Activated naive CD4-positive, alpha-beta T cell (primary cell): Measurements from ENCODE around the gene RAB8A.
"Not testable (repeated sequence)": the region's sequence is repeated elsewhere in the genome, so short reads cannot be mapped to it uniquely, and the experiment has no call there.

Experiments used
- DNase-seq, 4 experiments: peaks; one replicate each; lab custom pipeline; 2025; lab: John Stamatoyannopoulos, UW

The RAB8A gene

DNA sequence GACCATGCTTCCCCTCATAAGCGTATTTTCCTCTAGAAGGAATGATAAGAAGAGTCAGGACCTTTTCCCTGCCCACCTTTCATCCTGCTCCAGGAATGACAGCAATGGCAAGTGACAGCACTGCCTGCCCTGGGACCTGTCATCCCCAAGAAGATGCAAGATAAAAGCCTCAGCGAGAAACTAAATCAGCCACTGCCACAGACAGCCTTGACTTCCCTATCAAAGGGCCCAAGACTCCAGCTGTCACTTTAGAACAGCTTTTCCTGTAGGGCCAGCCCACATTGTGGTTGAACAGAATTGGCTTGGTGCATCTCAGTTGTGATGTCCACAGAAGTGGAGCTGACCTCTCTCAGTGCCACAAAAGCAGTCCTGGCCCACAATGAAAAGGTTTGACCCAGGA, 1.1 kb downstream of the RAB8A start:
- no peak for DNase-seq

GRCh38 chr19:16113727-16114126, 2.0 kb downstream of the RAB8A start:
- DNase-seq = no peak

DNA sequence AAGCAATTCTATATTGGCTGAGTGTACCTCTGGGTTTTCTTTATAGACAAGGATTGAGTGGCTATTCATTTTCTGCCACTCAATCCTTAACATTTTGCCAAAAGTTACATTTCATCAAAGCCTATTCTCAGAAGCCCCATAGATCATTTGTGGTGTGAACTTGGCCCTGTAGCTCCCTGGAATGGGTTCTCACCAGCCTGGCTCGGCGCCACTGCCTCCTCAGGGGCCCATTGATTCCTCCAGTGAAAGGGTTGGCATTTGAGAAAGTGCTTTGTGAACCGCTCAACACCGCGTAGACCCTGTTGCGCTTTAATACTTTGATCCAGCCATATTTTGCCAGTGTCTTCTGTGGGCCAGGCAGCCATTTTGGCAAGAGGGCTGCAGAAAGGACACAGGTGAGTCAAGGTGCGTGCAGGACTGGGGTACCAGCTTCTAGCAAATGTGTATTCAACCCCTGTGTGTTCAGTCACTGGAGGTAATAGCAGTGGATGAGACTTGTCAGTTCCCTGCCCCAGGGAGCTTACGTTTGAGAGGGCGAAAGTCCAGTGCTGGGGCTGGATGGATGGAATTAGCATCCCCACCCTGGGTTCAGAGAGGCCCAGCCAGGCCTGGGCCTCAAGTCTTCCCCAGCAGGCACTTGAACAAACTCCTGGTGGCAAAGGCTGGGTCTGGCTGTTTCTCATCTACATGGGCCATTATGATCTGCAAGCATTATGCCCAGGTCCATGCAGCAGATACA, 3.8 kb downstream of the RAB8A start:
- DNase-seq = no peak

- DNase-seq = no peak
These were observed 4.4 kb downstream of the RAB8A start for GRCh38 chr19:16116067-16116466.

DNA sequence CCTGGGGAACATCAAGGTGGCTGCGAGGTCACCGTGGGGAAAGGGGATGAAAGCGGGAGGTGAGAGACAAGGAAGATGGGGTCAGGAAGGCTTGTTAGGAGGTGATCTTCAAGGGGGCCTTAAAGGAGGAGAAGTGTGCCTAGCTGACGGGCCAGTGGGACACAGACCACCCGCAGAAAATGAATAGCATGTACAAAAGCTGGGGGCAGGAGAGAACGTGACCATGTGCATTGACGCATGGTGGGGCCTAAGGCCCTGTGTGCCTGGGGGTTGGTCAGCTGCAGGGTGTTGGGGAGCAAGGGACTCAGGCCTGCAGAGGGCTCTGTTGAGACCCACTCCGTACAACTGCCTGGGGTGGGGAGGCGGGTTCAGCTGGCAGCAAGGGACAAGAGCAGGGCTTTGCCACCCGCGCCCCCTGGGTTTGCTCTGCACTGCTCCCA, 5.9 kb downstream of the RAB8A start:
- DNase-seq = no peak

GRCh38 chr19:16118489-16119033, 6.9 kb downstream of the RAB8A start:
- no peak for DNase-seq

GRCh38 chr19:16119075-16119857, 7.6 kb downstream of the RAB8A start:
- DNase-seq = not testable (repeated sequence)

GRCh38 chr19:16121141-16121540, 9.5 kb downstream of the RAB8A start:
- DNase-seq = no peak

DNA sequence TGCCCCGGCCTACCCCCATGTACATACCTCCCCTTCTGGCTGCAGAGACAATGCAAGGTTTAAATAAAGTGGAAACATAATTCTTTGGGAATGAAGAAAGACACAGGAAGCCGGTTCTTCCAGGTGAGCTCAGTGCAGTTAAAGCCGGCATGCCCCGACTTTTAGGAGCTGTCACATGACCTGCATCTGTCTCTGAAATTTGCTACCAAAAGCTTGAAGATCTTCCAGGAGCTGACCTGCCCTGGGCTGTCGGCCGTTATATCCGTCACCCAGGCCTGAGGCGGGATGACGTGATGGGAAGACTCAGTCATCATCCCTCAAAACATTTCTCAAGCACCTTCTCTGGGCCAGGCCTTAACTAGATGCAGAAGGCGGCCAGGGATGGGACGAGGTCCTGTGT, 10.3 kb downstream of the RAB8A start:
- DNase-seq = no peak

DNA sequence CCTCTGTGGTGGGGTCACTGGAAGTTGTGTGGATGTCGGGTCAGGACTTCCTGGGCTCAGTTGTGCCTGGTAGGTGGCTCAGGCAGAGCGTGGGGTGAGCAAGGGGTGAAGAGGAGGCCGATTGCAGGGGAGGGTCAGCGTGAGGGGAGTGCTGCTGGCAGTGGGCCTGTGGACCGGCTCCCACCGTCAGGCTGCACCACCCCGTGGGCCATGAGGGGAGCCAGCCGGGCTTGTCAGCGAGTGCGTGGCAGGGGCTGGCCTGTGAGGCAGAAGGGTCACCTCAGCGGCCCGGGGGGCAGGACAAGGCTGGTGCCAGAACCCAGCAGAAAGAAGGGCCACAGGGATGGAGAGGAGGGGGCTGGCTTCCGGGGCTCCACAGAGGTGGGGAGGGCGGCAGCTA, 13.3 kb downstream of the RAB8A start:
- DNase-seq = no peak

DNA sequence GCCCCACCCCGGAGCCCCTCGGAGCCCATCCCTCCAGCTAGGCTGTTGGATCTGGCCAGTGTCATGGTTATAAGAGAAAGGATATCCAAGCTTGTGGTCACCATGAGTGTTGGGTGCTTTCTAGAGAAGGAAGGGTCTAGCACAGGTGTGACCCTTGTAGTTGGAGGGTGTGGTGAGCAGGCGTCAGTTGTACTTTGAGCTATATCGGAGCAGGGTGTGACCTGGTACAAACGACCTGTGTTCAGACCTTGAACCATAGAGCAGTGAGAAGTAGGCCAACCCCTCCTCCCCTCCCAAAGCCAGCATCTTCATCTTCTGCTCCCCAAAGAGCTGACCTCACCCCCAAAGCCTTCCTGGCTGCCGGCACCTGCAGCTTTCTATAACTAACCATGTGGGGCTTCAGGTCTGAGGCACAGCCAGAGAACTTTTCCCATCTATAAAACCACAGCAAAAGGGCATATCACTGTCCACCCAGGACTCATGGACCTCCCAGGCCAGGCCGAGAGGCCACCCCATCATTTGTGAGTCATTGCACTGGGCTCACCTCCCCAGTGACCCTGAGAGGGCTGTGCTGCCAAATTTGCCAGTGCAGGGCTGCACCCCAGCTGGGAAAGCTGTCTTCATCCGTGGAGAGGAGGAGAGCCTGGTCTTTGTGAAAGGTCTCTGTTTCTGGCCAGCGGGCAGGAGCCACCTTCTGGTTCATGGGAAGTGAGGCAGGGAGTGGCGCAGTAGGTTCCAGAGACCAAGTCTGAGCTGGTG, 14.2 kb downstream of the RAB8A start:
- no peak for DNase-seq

DNA sequence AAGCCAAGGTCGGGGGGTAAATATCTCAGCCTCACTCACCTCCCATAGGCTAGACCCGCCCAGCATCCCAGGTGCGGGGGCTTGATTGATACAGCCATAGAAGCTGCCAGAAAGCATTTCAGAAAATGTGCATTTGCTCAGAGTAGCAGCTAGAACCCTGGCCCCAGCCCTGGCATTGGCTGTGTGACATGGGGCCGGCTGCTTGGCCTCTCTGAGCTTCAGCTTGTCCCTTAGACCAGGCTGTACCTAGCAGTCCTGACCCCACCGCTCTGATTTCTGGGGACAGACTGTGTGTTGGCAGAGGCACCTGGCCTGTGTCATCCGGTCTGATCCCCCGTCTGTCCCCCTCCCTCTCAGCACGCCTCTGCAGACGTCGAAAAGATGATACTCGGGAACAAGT, 15.4 kb downstream of the RAB8A start:
- DNase-seq = no peak

GRCh38 chr19:16127776-16128371, 16.2 kb downstream of the RAB8A start:
- DNase-seq = no peak

GRCh38 chr19:16131648-16132047, 20.0 kb downstream of the RAB8A start:
- no peak for DNase-seq

DNA sequence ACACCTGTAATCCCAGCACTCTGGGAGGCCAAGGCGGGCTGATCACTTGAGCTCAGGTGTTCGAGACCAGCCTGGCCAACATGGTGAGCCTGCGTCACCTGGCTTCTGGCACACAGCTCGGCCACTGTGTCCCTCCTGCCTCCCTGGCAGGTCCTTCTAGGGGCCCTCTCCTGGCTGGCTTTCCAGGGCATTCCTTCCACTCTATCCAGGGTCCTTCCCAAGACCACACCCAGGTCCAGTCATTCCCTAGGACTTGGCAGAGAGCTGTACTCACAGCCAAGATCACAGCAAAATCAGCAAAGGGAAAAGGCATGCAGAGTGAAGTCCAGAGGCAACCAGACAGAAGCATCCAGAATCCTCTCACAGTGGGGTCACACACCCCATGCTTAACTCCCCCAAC, 22.1 kb downstream of the RAB8A start:
- no peak for DNase-seq

GRCh38 chr19:16134510-16134909, 22.8 kb downstream of the RAB8A start:
- DNase-seq = no peak

DNA sequence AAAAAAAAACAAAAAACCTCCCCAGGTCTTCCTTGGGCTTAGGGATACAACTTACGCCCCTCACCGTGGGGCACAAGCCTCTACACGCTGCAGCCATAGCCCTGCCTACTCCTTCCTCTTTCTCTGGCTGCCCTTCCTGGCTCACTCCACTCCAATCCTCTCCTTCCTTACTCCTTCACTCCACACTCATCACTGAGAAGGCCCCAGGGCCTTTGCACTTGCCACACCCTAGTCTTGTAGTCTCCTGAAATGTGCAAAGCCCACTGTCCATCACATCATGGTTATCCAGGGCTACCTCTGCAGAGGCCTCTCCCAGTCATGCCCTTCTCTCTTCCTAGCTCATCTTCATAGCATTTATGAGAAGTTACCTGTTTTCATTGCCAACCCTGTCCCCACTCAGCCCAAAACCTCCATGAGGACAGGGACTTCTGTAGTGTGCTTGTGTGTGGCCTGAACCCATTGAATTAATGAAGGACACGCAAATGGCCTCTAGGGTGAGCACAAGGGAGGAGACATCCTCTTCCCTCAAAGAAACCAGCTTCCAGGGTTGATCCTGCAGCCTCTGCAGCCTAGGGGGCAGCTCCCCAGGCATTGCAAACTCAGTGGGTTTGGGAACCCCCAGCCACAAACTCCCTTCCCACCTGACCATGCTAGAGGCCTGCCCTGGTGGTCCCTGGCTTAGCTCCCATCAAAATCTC, 23.9 kb downstream of the RAB8A start:
- no peak for DNase-seq

- no peak for DNase-seq
These were observed 24.7 kb downstream of the RAB8A start for GRCh38 chr19:16136185-16136999.

DNA sequence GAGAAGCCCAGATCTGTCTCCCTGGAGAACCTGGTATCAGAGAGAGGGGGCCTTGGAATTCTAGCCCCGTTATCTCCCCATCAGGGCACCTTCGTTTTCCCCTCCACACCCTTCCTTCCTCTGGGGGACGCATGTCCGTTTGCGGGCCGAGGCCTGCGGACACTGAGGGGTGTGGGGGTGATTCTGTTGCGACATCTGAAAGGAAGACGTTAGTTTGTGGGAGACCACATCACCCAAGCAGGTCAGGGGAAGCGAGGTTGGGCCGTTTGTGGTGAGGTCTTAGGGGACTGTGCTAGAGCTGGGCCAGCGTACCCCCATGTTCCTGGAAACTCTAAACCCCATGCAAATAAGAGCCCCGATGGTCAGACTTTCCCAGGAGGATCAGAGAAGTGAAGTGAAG, 28.1 kb downstream of the RAB8A start:
- DNase-seq = no peak

DNA sequence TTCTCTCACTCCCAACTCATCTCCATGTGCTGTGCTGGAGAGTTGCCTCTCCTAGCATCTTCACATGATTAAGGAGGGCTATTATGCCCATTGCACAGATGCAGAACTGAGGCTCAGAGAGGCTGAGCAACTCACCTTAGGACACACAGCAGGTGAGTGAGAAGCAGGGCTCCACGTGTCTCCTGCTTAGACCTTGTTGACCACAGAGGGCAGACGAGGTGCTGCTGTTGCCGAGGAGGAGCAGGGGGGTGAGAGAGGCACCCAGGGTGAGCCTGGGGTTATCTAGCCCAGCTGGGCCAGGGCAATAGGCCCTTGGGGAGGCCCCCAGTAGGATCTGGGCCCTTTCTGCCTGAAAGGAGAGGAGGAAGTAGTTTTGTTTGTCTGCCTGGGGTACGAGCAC, 29.4 kb downstream of the RAB8A start:
- no peak for DNase-seq
